HG03095 (cell line): ENCODE results near the gene NAP1L1.
"Not testable (repeated sequence)": the region's sequence is repeated elsewhere in the genome, so short reads cannot be mapped to it uniquely, and the experiment has no call there.

Experiments used
- ATAC-seq: cut with Tn5 transposase; IDR thresholded peaks from one replicate; pipeline ENCODE4 v1.9.1; 2021; ENCODE audit warnings: moderate library complexity; ENCODE audit not compliant: unreplicated experiment

The NAP1L1 gene

DNA sequence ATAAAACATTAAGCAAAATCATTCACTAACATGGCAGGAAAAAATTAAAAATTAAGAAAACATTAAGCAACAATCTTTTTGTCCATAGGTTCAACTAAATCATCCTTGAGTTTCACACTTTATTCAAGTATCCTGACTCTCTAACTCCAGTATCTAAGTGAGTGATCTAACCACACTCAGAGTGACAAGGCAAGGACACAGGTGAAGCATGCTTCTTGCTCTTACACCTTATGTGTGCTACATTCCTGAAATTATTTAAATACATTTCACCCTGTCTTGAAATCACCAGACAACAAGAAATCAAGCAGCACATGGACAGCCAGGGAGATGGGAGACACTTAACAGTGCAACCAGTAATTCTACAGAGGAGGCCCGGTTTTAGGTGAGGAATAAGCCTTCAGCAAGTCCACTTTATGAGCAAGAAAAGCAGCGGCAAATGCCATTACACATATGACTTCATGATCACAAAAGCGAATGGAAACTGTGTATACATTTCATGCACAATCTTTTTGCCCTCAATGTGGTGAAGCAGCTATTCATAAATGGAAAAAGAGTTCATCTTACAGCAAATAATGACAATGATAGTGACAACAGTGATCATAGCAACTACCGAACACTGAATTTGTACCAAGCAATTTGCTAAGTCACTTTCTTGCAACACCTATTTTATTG is 90.3 kb downstream of the NAP1L1 start:
- no peak for ATAC-seq

DNA sequence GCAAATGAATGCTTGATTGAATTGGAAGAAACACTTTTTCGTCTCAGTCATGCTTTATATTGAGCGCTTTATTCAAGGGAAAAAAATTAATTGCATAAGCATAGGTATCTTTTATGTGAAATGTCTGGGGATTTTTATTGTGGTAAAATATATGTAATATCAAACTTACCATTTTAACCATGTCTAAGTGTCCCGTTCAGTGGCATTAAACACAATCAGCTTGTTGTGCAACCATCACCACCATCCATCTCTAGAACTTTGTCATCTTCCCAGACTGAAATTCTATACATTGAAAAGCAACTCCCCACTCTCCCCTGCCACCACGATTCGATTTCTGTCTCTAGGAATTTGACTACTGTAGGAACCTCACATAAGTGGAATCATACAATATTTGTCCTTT is 92.7 kb downstream of the NAP1L1 start:
- no peak for ATAC-seq

DNA sequence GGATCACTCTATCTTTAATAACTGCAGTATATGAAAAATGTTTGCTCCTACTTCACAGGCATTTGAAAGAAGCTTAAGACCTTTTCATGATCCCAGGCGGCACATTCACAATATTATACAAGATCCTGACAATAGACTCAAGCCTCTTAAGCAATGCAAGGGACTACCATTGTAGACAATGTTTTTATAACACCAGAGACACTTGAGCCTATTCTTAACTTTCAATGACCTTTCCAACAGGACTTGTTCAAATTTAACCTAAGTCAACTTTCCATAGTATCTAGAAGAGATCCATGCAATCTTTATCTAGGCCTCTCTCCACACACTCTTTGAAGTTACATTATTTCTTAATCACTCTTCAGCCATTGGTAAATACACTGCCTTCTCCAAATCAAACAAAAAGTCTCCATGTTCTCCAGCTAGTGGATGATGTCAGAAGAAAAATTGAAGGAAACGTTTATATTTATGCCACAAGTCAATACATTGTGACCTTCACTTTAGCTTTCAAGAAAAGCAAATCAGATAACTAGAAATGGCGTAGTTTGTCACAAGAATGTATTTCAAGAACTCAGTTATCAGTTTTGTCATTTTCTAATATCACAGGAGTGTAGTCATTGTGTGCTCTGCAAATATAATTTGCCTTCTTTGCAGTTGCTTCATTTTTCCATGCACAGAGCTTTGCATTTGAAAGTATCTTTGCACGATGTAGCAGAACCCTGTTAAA is 94.1 kb downstream of the NAP1L1 start:
- ATAC-seq, result no peak

DNA sequence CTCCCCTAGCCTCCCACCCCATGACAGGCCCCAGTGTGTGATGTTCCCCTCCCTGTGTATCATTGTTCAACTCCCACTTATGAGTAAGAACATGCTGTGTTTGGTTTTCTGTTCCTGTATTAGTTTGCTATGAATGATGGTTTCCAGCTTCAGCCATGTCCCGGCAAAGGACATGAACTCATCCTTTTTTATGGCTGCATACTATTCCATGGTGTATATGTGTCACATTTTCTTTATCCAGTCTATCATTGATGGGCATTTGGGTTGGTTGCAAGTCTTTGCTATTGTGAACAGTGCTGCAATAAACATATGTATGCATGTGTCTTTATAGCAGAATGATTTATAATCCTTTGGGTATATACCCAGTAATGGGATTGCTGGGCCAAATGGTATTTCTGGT is 96.8 kb downstream of the NAP1L1 start:
- not testable (repeated sequence) for ATAC-seq
